ENCODE data around the gene ZDHHC11B. TPM values are rescaled to one million over a fixed set of nuclear protein-coding genes. Genes with fewer than 3 reads are reported as not detected.

Gene ZDHHC11B, protein sequence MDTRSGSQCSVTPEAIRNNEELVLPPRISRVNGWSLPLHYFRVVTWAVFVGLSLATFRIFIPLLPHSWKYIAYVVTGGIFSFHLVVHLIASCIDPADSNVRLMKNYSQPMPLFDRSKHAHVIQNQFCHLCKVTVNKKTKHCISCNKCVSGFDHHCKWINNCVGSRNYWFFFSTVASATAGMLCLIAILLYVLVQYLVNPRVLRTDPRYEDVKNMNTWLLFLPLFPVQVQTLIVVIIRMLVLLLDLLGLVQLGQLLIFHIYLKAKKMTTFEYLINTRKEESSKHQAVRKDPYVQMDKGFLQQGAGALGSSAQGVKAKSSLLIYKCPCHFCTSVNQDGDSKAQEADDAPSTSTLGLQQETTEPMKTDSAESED
- total RNA-seq (2022; extraction: Qiagen RNA extraction), result 1.1 to 1.5 TPM (median 1.2 TPM) in 5 replicates

GRCh38 chr5:784428-785177 is at the start of gene ZDHHC11B:
TSS of gene ZDHHC11B (minus strand) at chr5:784729. CDS start at chr5:766919, 17,810 bp downstream.

DNA sequence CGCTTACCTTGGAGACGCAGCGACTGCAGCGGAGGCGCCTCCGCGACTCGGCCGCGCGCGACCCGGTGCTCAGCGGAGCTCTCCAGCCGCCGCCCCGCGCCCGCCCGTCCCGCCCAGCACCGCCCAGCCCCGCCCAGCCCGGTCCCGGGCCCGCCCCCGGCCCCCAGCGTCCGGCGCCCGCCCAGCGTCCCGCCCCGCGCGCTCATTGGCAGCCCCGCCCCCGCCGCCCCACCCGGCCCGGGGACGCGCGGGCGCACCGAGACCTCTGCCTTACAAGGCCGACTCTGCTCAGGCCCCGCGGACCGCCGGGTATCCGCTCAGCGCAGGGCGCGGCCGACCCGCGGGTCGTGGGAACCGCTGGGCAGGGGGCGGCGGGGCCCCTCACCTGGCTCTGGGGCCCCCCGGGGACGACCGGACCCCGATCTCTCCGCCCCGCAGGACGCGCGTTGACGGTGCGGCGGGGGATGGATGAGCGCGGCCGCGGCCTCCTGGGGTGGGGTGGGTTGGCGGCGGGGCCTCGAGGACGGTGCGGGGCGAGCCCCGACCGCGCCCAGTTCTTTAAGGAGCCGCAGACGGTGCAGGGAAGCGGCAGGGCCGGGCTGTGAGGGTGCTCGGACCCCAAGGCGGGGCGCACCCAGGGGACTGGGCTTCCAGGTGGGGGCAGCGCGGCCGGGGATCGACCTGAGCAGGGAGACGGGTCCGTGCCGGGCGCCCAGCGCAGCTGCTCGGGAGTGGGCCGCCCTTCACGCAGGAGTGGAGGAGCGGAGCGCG is 91.1 kb downstream of the ZDHHC11B start, which contains the start of gene TPPP:
TSS of gene TPPP (minus strand) at position 82 of the 771 bp plus-strand sequence. CDS start 15,292 bp downstream, outside the sequence.

Other genes starting within 250 kb of the ZDHHC11B start
- gene CEP72, start 172.4 kb downstream of the ZDHHC11B start, total RNA-seq (2022; extraction: Qiagen RNA extraction), result 8.0 to 10.7 TPM (median 10.3 TPM) in 5 replicates
- gene TPPP, start 91.4 kb downstream of the ZDHHC11B start, total RNA-seq (2022; extraction: Qiagen RNA extraction), result 6.6 to 8.2 TPM (median 7.4 TPM) in 5 replicates
- gene ZDHHC11, start 66.3 kb upstream of the ZDHHC11B start, total RNA-seq (2022; extraction: Qiagen RNA extraction), result 13.3 to 16.9 TPM (median 15.8 TPM) in 5 replicates
- gene BRD9, start 108.1 kb upstream of the ZDHHC11B start, total RNA-seq (2022; extraction: Qiagen RNA extraction), result 36.8 to 40.4 TPM (median 39.0 TPM) in 5 replicates
- 62.7 to 68.3 TPM (median 65.8 TPM) in 5 replicates for gene TRIP13, start 108.2 kb upstream of the ZDHHC11B start, total RNA-seq (2022; extraction: Qiagen RNA extraction)
- 17.9 to 25.5 TPM (median 24.3 TPM) in 5 replicates for gene NKD2, start 224.1 kb upstream of the ZDHHC11B start, total RNA-seq (2022; extraction: Qiagen RNA extraction)

Data from A549 treated with AZD2906 at 1 μM for 4 hours (cell line).